Endothelial cell (in vitro differentiated cells): ENCODE data around the gene CMIP. TPM values are rescaled to one million over a fixed set of nuclear protein-coding genes. Genes with fewer than 3 reads are reported as not detected.

Experiments
- DNase-seq: peaks from one replicate; pipeline ENCODE4 v3.0.0; 2021; ENCODE audit warnings: low spot score
- H3K27ac Mint-ChIP-seq: one replicate; pipeline ENCODE4 v1.8.0; 2021; ENCODE audit warnings: mixed read lengths, inconsistent platforms; ENCODE audit not compliant: unreplicated experiment
- H3K27me3 Mint-ChIP-seq: one replicate; pipeline ENCODE4 v1.8.0; 2021; ENCODE audit warnings: mild to moderate bottlenecking, moderate library complexity, mixed read lengths, inconsistent platforms; ENCODE audit not compliant: unreplicated experiment
- H3K36me3 Mint-ChIP-seq: one replicate; pipeline ENCODE4 v1.8.0; 2021; ENCODE audit warnings: mild to moderate bottlenecking, low read depth, mixed read lengths, inconsistent platforms; ENCODE audit not compliant: unreplicated experiment
- H3K4me1 Mint-ChIP-seq: one replicate; pipeline ENCODE4 v1.8.0; 2021; ENCODE audit warnings: mild to moderate bottlenecking, mixed read lengths, inconsistent platforms; ENCODE audit not compliant: unreplicated experiment
- H3K4me3 Mint-ChIP-seq: one replicate; pipeline ENCODE4 v1.8.0; 2021; ENCODE audit warnings: mild to moderate bottlenecking, mixed read lengths, inconsistent platforms; ENCODE audit not compliant: unreplicated experiment
- H3K9me3 Mint-ChIP-seq: one replicate; pipeline ENCODE4 v1.8.0; 2021; ENCODE audit warnings: mixed read lengths, inconsistent platforms; ENCODE audit not compliant: unreplicated experiment
- total RNA-seq: library from RNA; stranded (reverse); fragmentation: NEBNext Ultra II Directional; extraction: Animal tissue kit (Norgen Biotek cat#: 25700); gene quantifications from one replicate; pipeline ENCODE4 v1.2.1, GENCODE V29; 2021; ENCODE audit not compliant: unreplicated experiment
- TF ChIP-seq, protein P1 (sequence below): fragments of 200-600 bp; sonication (generic); IDR thresholded peaks from one replicate; pipeline ENCODE4 v1.5.0; 2021; ENCODE audit warnings: antibody characterized with exemption; ENCODE audit not compliant: unreplicated experiment

CMIP gene
- total RNA-seq, 1 donor from 2014 or later = 98.9 TPM

GRCh38 chr16:81698310-81698641, 253.7 kb downstream of the CMIP start:
- peaks cover 31% of the 10 kb centered on the region for H3K4me1 Mint-ChIP-seq
- H3K9me3 Mint-ChIP-seq = no peaks in the 10 kb centered on the region
- TF ChIP-seq, protein P1, sequence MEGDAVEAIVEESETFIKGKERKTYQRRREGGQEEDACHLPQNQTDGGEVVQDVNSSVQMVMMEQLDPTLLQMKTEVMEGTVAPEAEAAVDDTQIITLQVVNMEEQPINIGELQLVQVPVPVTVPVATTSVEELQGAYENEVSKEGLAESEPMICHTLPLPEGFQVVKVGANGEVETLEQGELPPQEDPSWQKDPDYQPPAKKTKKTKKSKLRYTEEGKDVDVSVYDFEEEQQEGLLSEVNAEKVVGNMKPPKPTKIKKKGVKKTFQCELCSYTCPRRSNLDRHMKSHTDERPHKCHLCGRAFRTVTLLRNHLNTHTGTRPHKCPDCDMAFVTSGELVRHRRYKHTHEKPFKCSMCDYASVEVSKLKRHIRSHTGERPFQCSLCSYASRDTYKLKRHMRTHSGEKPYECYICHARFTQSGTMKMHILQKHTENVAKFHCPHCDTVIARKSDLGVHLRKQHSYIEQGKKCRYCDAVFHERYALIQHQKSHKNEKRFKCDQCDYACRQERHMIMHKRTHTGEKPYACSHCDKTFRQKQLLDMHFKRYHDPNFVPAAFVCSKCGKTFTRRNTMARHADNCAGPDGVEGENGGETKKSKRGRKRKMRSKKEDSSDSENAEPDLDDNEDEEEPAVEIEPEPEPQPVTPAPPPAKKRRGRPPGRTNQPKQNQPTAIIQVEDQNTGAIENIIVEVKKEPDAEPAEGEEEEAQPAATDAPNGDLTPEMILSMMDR = no peak
- DNase-seq = no peak
- H3K27me3 Mint-ChIP-seq = peaks cover 16% of the 10 kb centered on the region
- peak overlapping the region; percentile 42 for H3K27ac Mint-ChIP-seq
- peak overlapping the region; percentile 37 for H3K4me3 Mint-ChIP-seq
- H3K36me3 Mint-ChIP-seq = peaks cover 52% of the 10 kb centered on the region

DNA sequence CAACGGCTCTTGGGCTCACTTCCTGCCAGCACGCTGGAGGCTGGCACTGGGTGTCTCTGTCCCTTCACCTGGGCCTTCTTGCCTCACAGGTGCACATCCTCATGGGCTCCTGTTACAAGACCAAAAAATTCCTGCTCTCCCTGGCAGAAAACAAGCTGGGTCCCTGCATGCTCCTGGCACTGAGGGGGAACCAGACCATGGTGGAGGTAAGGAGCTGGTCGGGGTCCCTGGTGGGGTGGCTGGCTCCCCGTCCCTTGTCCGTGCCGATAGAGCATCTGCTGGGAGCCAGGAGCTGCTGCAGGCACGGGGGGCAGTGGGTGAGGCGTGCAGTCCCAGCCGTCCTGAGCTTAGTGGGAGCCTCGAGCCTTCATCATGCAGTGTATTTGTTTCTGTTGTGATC, 255.0 kb downstream of the CMIP start:
- Mint-ChIP-seq H3K4me1 (peaks cover 26% of the 10 kb centered on the region), H3K4me3 (no peak overlapping the region), H3K27ac (no peak overlapping the region), H3K36me3 (peaks cover 50% of the 10 kb centered on the region), H3K27me3 (peaks cover 16% of the 10 kb centered on the region), H3K9me3 (no peaks in the 10 kb centered on the region)
- TF ChIP-seq, protein P1 = no peak
- DNase-seq = no peak

GRCh38 chr16:81700071-81700779, 255.6 kb downstream of the CMIP start:
- DNase-seq = no peak
- peak overlapping the region; percentile 42 for H3K27ac Mint-ChIP-seq
- peaks cover 20% of the 10 kb centered on the region for H3K4me1 Mint-ChIP-seq
- H3K36me3 Mint-ChIP-seq = peaks cover 47% of the 10 kb centered on the region
- H3K27me3 Mint-ChIP-seq = peaks cover 16% of the 10 kb centered on the region
- H3K9me3 Mint-ChIP-seq = no peaks in the 10 kb centered on the region
- TF ChIP-seq, protein P1 = no peak
- peak overlapping the region; percentile 74 for H3K4me3 Mint-ChIP-seq

DNA sequence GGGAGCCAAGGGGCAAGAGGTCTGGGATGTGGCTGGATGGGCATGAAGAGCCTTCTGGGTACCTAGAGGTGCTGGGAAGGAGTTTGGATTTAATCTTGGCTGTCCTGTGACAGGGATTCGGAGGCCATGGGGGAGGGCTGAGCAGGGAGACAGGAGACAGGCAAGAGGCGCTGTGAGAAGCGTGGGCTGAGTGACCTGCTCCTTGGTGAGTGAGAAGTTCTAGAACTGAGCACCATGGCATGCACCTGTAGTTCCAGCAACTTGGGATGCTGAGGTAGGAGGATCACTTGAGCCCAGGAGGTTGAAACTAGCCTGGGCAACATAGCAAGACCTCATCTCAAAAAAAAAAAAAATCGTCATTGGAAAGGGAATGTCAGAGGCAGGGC, 256.2 kb downstream of the CMIP start:
- H3K27ac Mint-ChIP-seq = peak overlapping the region; percentile 42
- peaks cover 17% of the 10 kb centered on the region for H3K27me3 Mint-ChIP-seq
- no peak for DNase-seq
- TF ChIP-seq, protein P1 = no peak
- H3K4me1 Mint-ChIP-seq = peaks cover 15% of the 10 kb centered on the region
- H3K36me3 Mint-ChIP-seq = peaks cover 46% of the 10 kb centered on the region
- H3K4me3 Mint-ChIP-seq = peak overlapping the region; percentile 65
- no peaks in the 10 kb centered on the region for H3K9me3 Mint-ChIP-seq

DNA sequence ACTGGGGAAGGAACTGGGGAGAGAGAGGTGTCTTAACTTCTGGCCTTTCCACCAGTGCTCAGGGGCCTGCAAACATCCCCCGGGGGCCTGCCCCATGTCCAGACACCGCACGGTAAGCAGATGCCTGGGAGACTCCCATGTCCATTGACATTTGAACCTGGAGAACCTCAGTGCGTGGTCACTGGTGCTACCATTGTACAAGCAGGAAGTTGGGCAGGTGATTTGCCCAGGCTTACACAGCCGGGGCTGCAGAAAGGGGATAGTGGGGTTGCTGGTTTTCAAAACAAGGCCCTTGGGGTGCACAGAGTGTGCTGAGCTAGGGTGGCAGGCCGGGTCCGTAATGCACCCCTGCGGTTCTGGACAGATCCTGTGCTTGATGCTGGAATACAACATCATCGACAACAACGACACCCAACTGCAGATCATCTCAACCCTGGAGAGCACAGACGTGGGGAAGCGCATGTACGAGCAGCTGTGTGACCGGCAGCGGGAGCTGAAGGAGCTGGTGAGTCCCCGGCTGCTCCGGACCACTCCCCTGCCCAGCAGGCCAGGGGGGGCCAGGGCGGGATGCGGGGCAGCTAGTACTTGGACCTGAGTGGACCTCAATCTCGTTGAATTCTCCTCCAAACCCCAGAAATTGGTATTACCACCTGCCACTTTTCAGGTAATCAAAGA, 256.8 kb downstream of the CMIP start:
- no peaks in the 10 kb centered on the region for H3K9me3 Mint-ChIP-seq
- peak overlapping the region; percentile 65 for H3K4me3 Mint-ChIP-seq
- H3K27ac Mint-ChIP-seq = no peak overlapping the region
- peaks cover 15% of the 10 kb centered on the region for H3K27me3 Mint-ChIP-seq
- H3K36me3 Mint-ChIP-seq = peaks cover 45% of the 10 kb centered on the region
- TF ChIP-seq, protein P1 = no peak
- peaks cover 12% of the 10 kb centered on the region for H3K4me1 Mint-ChIP-seq
- no peak for DNase-seq
